Right lobe of liver (tissue), 6 donors: ENCODE measurements around the gene DIRAS2. TPM values are rescaled to one million over a fixed set of nuclear protein-coding genes. Genes with fewer than 3 reads are reported as not detected.

ENCODE experiments used
- ATAC-seq, 4 donors: fragments of 200-7000 bp; cut with Tn5 transposase; one replicate each; pipeline ENCODE4 v1.9.1; 2020; ENCODE audit warnings: mild to moderate bottlenecking in 4 of 4, moderate library complexity in 4 of 4
- DNase-seq, 3 donors: peaks; one replicate each; pipeline ENCODE4 v3.0.0-alpha.2; 2020
- H3K27ac ChIP-seq, 3 donors: fragments of 200-600 bp; one replicate each; pipeline ENCODE4 v1.8.0; 2022
- H3K27me3 ChIP-seq, 2 donors: fragments of 200-600 bp; one replicate each; pipeline ENCODE4 v1.8.0; 2022
- H3K36me3 ChIP-seq, 4 donors: fragments of 200-600 bp; sonication (generic) in 1 of 4; one replicate each; pipeline versions ENCODE4 v1.5.1 to v1.8.0; 2017 to 2022; ENCODE audit warnings: control low read depth in 1 of 4
- H3K4me1 ChIP-seq, 4 donors: fragments of 200-600 bp; sonication (generic) in 1 of 4; one replicate each; pipeline versions ENCODE4 v1.5.1 to v1.8.0; 2017 to 2022; ENCODE audit warnings: control low read depth in 1 of 4
- H3K4me3 ChIP-seq, 3 donors: fragments of 200-600 bp; one replicate each; pipeline ENCODE4 v1.8.0; 2022
- H3K9me3 ChIP-seq, 4 donors: fragments of 200-600 bp; sonication (generic) in 1 of 4; one replicate each; pipeline versions ENCODE4 v1.5.1 to v1.8.0; 2017 to 2022; ENCODE audit warnings: control low read depth in 1 of 4
- POLR2A ChIP-seq: fragments of 450-650 bp; IDR thresholded peaks from one replicate; pipeline ENCODE4 v1.6.1; 2017; ENCODE audit warnings: antibody characterized with exemption, mild to moderate bottlenecking
- WGBS: methylation state at CpG from one replicate; pipeline ENCODE4 v1.1.6; 2018; ENCODE audit warnings: low coverage, low lambda C conversion rate; ENCODE audit not compliant: insufficient coverage; ENCODE audit errors: missing lambda C conversion rate; 5-methylcytosine and 5-hydroxymethylcytosine counted together
- intact Hi-C, 2 donors: fragments of 100-400 bp; cut with DNase I; formaldehyde crosslinking; loops; one replicate each; pipeline versions ENCODE4 v1.11.2 to v1.14.1; 2022
- total RNA-seq, 6 experiments: library from RNA; depleted of rRNA in 2 of 6; stranded (reverse); fragments of >200 nt in 2 of 6; fragmentation: NEBNext Ultra II Directional in 3 of 6; extraction: Animal tissue kit (Norgen Biotek cat#: 25700) in 3 of 6; gene quantifications; one replicate each; pipeline versions ENCODE4 v1.1.0 to v1.2.4, GENCODE V29; 2016 to 2023
- TF ChIP-seq, protein P1 (sequence below), 4 donors: fragments of 200-600 bp in 3 of 4; fragments of 450-650 bp in 1 of 4; IDR thresholded peaks; one replicate each; pipeline versions ENCODE4 v1.5.1 to v1.8.0; 2016 to 2022; ENCODE audit warnings: antibody characterized with exemption in 4 of 4, mild to moderate bottlenecking in 2 of 4
- donor health status: DM: no; HTN: yes; CAD: no.
- donor health status: DM: no; HTN: no; CAD: no.
- donor health status: DM: no; HTN: no; CAD: no.
- donor health status: DM: no; HTN: yes; CAD: no.
- donor health status: DM: no; HTN: yes; CAD: no.

The DIRAS2 gene
- total RNA-seq, 6 experiments from 2014 or later: 0.11 to 2.2 (median 0.47) TPM; not detected in 1

DNA sequence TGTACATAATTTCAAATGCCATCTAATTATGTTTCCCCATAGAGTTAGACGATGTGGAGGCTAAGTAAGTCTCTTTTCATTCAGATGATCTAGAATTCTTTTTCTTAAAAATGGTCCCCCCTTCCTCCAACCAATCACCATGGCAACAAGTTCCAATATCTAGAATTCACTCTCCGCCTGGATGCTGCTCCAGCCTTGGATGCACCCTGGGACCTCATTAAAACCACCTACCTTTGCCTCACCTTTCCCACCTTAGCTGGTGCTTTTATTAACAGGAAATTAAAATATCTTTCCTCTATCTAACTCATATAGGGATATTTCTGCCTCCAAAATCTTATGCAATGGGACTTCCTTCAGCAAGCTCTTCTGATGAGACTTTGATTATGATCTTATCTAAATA, 49.0 kb downstream of the DIRAS2 start:
- Histone ChIP-seq H3K4me3 (no peak overlapping the region), H3K4me1 (no peaks in the 10 kb centered on the region), H3K27me3 (no peaks in the 10 kb centered on the region), H3K36me3 (no peaks in the 10 kb centered on the region), H3K27ac (no peak overlapping the region), H3K9me3 (no peaks in the 10 kb centered on the region)
- intact Hi-C loops: no loop called here
- ATAC-seq (no peak), DNase-seq (no peak)
- WGBS: 29% methylated on average over 2 of the region's 2 CpGs
- TF ChIP-seq, protein P1, sequence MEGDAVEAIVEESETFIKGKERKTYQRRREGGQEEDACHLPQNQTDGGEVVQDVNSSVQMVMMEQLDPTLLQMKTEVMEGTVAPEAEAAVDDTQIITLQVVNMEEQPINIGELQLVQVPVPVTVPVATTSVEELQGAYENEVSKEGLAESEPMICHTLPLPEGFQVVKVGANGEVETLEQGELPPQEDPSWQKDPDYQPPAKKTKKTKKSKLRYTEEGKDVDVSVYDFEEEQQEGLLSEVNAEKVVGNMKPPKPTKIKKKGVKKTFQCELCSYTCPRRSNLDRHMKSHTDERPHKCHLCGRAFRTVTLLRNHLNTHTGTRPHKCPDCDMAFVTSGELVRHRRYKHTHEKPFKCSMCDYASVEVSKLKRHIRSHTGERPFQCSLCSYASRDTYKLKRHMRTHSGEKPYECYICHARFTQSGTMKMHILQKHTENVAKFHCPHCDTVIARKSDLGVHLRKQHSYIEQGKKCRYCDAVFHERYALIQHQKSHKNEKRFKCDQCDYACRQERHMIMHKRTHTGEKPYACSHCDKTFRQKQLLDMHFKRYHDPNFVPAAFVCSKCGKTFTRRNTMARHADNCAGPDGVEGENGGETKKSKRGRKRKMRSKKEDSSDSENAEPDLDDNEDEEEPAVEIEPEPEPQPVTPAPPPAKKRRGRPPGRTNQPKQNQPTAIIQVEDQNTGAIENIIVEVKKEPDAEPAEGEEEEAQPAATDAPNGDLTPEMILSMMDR (IDR thresholded peaks at IDR 0.05): no peak
- TF ChIP-seq POLR2A: no peak

DNA sequence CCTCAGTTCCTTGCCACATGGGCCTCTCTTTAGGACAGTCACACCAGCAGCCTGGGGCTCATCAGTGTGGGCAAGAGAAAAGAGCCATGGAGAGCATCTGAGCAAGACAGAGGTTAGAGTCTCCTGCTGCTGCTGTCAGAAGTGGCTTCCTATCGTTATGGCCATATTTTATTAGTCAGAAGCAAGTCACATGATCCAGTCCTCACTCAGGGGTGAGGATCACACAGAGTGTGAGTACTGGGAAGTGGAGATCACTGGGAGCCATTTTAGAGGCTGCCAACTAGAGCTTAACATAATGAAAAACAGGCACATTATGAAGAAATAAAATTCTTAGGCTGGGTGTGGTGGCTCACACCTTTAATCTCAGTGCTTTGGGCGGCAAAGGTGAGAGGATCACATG, 62.0 kb downstream of the DIRAS2 start:
- 100% methylated on average over 1 of the region's 2 CpGs for WGBS
- H3K4me1 ChIP-seq: no peaks in the 10 kb centered on the region
- DNase-seq (no peak), ATAC-seq (no peak)
- no peaks in the 10 kb centered on the region for H3K36me3 ChIP-seq
- H3K27me3 ChIP-seq: no peaks in the 10 kb centered on the region
- H3K4me3 ChIP-seq: no peak overlapping the region
- intact Hi-C loops: no loop called here
- no peak overlapping the region for H3K27ac ChIP-seq
- TF ChIP-seq, protein P1 (IDR thresholded peaks at IDR 0.05): no peak
- no peak for TF ChIP-seq POLR2A
- no peaks in the 10 kb centered on the region for H3K9me3 ChIP-seq

DNA sequence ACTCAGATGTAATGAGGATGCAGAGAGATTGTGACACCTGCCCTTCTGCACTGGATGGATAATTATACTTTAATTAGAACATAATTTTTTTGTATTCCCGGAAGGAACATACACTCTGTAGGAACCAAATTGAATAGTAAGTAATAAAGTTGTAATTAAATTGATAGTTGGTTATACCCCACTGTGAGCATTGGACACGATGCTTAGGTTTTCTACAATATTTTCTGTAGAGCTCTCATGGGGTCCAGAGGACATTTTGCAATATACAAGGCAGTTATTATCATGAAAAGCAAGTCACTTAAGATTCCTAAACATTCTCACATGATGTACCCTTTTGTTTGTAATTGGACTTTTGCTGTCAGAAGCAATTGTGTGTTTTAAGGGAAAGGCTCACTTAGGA, 63.4 kb downstream of the DIRAS2 start:
- ATAC-seq: no peak
- Histone ChIP-seq H3K36me3 (no peaks in the 10 kb centered on the region), H3K27me3 (no peaks in the 10 kb centered on the region), H3K4me3 (no peak overlapping the region), H3K27ac (no peak overlapping the region), H3K9me3 (no peaks in the 10 kb centered on the region), H3K4me1 (no peaks in the 10 kb centered on the region)
- intact Hi-C loops: no loop called here
- no peak for TF ChIP-seq POLR2A
- TF ChIP-seq, protein P1 (IDR thresholded peaks at IDR 0.05): no peak
- 73% methylated on average over 2 of the region's 2 CpGs for WGBS
- DNase-seq: no peak

DNA sequence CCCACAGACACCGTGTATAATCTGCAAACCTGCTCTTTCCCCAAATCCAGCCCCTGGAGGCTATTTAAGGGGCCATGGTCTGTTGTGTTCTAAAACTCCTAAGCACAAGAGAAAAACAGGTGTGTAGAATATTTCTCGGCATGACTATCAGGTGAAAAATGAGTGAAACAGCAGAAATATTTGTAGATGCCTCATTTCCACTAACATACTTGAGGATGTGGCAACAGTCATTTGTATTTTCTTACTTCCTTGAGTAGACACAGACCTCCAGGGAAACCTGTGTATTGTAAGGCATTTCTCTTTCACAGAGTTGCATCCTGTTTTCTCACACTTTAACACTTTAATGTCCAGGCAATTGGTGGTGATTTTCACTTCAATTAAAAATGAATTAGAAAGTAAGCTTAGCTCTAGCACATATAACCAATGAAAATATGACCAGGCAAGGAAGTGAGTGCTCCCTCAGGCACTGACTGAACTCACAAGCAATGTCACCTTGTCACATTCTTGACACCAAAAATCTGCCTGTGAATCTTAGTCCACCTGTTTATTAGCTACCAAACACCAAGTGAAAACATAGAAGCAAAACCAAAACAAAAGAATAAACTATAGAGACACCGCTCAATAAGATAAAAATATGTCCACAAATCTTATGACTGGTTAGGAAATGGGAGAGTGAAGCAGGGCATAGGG, 64.4 kb downstream of the DIRAS2 start:
- ATAC-seq (no peak), DNase-seq (no peak)
- Histone ChIP-seq H3K27me3 (no peaks in the 10 kb centered on the region), H3K36me3 (no peaks in the 10 kb centered on the region), H3K27ac (no peak overlapping the region), H3K4me1 (no peaks in the 10 kb centered on the region), H3K9me3 (no peaks in the 10 kb centered on the region), H3K4me3 (no peak overlapping the region)
- intact Hi-C loops: no loop called here
- no peak for TF ChIP-seq POLR2A
- TF ChIP-seq, protein P1 (IDR thresholded peaks at IDR 0.05): no peak
- WGBS: 45% methylated on average over 3 of the region's 3 CpGs

DNA sequence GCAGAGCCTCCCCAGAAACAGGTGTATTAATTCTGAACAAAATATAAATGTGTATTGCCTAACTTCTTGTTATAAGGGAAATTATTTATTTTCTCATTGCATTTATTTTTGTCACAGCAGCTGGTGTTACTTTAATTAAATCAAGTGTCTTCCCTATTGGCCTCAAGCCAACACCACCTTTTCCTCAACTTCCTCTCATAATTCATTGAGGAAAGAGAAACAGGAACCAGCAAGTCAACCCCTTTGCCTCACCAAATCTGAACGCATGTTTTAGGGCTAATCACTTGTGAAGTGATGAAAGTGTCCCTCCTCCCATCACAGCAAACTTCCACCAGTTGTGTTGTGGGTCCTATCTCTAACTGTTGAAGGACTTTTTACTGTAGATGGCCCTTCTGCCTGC, 73.1 kb downstream of the DIRAS2 start:
- TF ChIP-seq, protein P1 (IDR thresholded peaks at IDR 0.05): no peak
- TF ChIP-seq POLR2A: no peak
- Histone ChIP-seq H3K27ac (no peak overlapping the region), H3K36me3 (no peaks in the 10 kb centered on the region), H3K4me1 (no peaks in the 10 kb centered on the region), H3K4me3 (no peak overlapping the region), H3K9me3 (no peaks in the 10 kb centered on the region), H3K27me3 (no peaks in the 10 kb centered on the region)
- ATAC-seq: no peak
- 30% methylated on average over 1 of the region's 1 CpG for WGBS
- intact Hi-C loops: no loop called here
- DNase-seq: no peak
